Heart right ventricle (tissue), 16 donors: Measurements from ENCODE around the gene MCFD2. TPM values are rescaled to one million over a fixed set of nuclear protein-coding genes. Genes with fewer than 3 reads are reported as not detected.

Source experiments
- ATAC-seq, 8 donors: fragments of 200-7000 bp; cut with Tn5 transposase; one replicate each; pipeline ENCODE4 v1.9.1; 2020; ENCODE audit warnings: mild to moderate bottlenecking in 8 of 8, moderate library complexity in 8 of 8, moderate number of reproducible peaks in 1 of 8
- DNase-seq, 2 donors: peaks; one replicate each; pipeline ENCODE4 v3.0.0-alpha.2; 2020
- H3K27ac ChIP-seq, 10 donors: fragments of 200-600 bp; sonication (generic) in 2 of 10; one replicate each; pipeline versions ENCODE4 v1.5.0 to v1.8.0; 2020 to 2022; ENCODE audit warnings: mild to moderate bottlenecking in 3 of 10
- H3K27me3 ChIP-seq, 7 donors: fragments of 200-600 bp; one replicate each; pipeline ENCODE4 v1.8.0; 2021 to 2022; ENCODE audit warnings: mild to moderate bottlenecking in 2 of 7
- H3K36me3 ChIP-seq, 9 donors: fragments of 200-600 bp; sonication (generic) in 1 of 9; one replicate each; pipeline versions ENCODE4 v1.5.0 to v1.8.0; 2020 to 2022; ENCODE audit warnings: mild to moderate bottlenecking in 2 of 9
- H3K4me1 ChIP-seq, 9 donors: fragments of 200-600 bp; sonication (generic) in 1 of 9; one replicate each; pipeline versions ENCODE4 v1.5.0 to v1.8.0; 2020 to 2022; ENCODE audit warnings: mild to moderate bottlenecking in 4 of 9
- H3K4me3 ChIP-seq, 10 donors: fragments of 200-600 bp; sonication (generic) in 2 of 10; one replicate each; pipeline versions ENCODE4 v1.5.0 to v1.8.0; 2020 to 2022; ENCODE audit warnings: mild to moderate bottlenecking in 7 of 10, moderate library complexity in 2 of 10
- H3K9me3 ChIP-seq, 11 donors: fragments of 200-600 bp in 10 of 11; sonication (generic) in 2 of 11; one replicate each; pipeline versions ENCODE4 v1.5.0 to v1.8.0; 2013 to 2022; ENCODE audit warnings: mild to moderate bottlenecking in 2 of 11, control low read depth in 1 of 11, moderate library complexity in 1 of 11
- CTCF ChIP-seq, 9 donors: fragments of 200-600 bp; sonication (generic) in 2 of 9; IDR thresholded peaks; one replicate each; pipeline versions ENCODE4 v1.5.0 to v1.8.0; 2021 to 2022; ENCODE audit warnings: antibody characterized with exemption in 9 of 9, mild to moderate bottlenecking in 5 of 9, moderate library complexity in 1 of 9
- WGBS, 2 donors: extraction: QIAGEN DNeasy Blood & Tissue Kit; methylation state at CpG; one replicate each; pipeline ENCODE4 v1.1.7; 2013; ENCODE audit warnings: inconsistent platforms in 1 of 2; 5-methylcytosine and 5-hydroxymethylcytosine counted together
- intact Hi-C, 10 donors: fragments of 100-400 bp; cut with DNase I; formaldehyde crosslinking; loops; one replicate each; pipeline versions ENCODE4 v1.11.1 to v1.14.2; 2022
- polyA plus RNA-seq, 2 donors: library from polyadenylated mRNA; stranded (reverse); fragments of 200-250 nt; gene quantifications; one replicate each; pipeline ENCODE4 v1.2.3, GENCODE V29; 2013
- total RNA-seq, 10 donors: library from RNA; stranded (reverse); fragmentation: NEBNext Ultra II Directional in 3 of 10; extraction: Animal tissue kit (Norgen Biotek cat#: 25700) in 3 of 10; gene quantifications; one replicate each; pipeline versions ENCODE4 v1.2.1 to v1.2.4, GENCODE V29; 2021 to 2023
- donor health status: Arrhythmogenic right ventricular cardiomyopathy.
- donor health status: ischemic (EF 13 %, LVEDD 7.1; RV severe dilation, severe dysfunction).
- donor health status: healthy with polysubstance abuse.
- donor health status: DM: no; HTN: yes; CAD: no.
- donor health status: DM: no; HTN: no; CAD: no.
- donor health status: ischemic (EF 25% LVEDD 6.9; RV normal size, moderate dysfunction).
- donor health status: ischemic (EF 25% LVEDD 5.7; RV mildly dilated, moderate dysfunction).
- donor health status: healthy.
- donor health status: DM: yes; HTN: yes; CAD: no.
- donor health status: Ischemic cardiomyopathy.
- donor health status: ischemic (EF 35%, LVEDD 5.7; RV mildly dilated, moderate dysfunction).
- donor health status: nonischemic (EF 11% LVEDD 7.7; RV severe dilation, severe dysfunction).
- donor health status: DM: yes; HTN: yes; CAD: no.
- donor health status: PGD.
- donor health status: ischemic (EF 29% LVEDD 5.4; RV normal size, mild dysfunction).
- donor health status: nonischemic (EF 23%, LVEDD 6.1; RV moderate dilation, normal function).

The MCFD2 gene
- total and polyA plus RNA-seq, 12 donors: 13.2 to 88.4 (median 53.2) TPM

DNA sequence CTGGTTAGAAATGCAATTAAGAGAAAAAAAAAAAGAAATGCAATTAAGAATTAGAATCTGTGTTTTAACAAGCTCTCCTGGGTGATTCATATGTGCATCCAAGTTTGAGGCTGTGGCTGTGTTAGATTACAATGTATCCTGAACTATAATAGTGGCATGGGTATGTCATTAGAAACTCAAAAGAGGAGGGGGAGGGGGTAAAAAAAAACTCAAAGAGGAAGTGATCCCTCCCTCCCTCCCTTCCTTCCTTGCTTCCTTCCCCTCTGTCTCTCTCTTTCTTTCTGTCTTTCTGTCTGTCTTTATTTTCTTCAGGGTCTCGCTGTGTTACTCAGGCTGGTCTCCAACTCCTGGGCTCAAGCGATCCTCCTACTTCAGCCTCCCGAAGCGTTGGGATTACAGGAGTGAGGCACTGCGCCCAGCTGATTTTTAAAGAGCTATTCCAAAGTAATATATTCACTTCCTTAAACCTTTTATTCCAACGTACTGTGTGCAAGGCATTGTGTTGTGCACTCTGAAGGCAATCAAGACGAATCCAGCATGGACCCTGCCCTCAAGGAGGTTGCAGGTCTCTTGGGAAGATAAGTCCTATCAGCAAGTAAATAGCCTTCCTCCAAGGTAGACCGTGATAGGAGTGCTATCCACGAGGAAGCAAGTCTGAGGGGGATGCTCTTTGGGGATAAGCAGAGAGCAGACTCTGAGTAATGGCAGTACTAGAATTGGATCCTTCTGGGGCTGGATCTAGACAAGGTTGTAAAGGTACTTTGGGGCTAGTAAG lies 35.9 kb upstream of the MCFD2 start:
- H3K27ac ChIP-seq: no peak overlapping the region
- no peaks in the 10 kb centered on the region for H3K27me3 ChIP-seq
- WGBS, 2 donors: 86 to 88% methylated on average over 9 of the region's 9 CpGs
- intact Hi-C loops: no loop called here
- H3K9me3 ChIP-seq: no peaks in the 10 kb centered on the region
- H3K36me3 ChIP-seq: peaks cover 0 to 61% (median 19%) of the 10 kb centered on the region in 9 donors
- peaks cover 7 to 45% (median 20%) of the 10 kb centered on the region in 9 donors for H3K4me1 ChIP-seq
- H3K4me3 ChIP-seq: no peak overlapping the region
- ATAC-seq: no peak
- no peak for TF ChIP-seq CTCF (IDR thresholded peaks at IDR 0.05)
- DNase-seq: no peak

DNA sequence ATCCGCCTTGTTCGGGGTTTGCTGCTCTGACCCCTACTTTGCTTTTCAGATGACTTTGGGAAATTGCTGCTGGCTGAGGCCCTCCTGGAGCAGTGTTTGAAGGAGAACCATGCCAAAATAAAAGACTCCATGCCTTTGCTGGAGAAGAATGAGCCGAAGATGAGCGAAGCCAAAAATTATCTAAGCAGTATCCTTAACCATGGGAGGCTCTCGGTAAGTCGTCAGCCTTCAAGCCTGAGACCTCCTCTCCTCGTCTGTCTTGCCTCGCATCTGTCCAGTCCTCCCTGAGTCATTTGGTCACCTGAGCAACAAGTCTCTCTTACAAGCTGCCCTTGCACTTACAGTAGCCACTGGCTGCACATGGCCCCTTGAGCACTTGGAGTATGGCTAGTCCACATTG lies 34.7 kb upstream of the MCFD2 start:
- Histone ChIP-seq H3K36me3 (peaks cover 0 to 59% (median 19%) of the 10 kb centered on the region in 9 donors), H3K27me3 (no peaks in the 10 kb centered on the region), H3K4me1 (peaks cover 4 to 45% (median 13%) of the 10 kb centered on the region in 9 donors), H3K27ac (no peak overlapping the region), H3K9me3 (no peaks in the 10 kb centered on the region), H3K4me3 (no peak overlapping the region)
- no peak for ATAC-seq
- no peak for TF ChIP-seq CTCF (IDR thresholded peaks at IDR 0.05)
- no peak for DNase-seq
- intact Hi-C loops: no loop called here
- 81 to 82% methylated on average over 8 of the region's 8 CpGs for WGBS, 2 donors

- intact Hi-C loops: no loop called here
- no peak for TF ChIP-seq CTCF (IDR thresholded peaks at IDR 0.05)
- DNase-seq: no peak
- WGBS, 2 donors: 86 to 90% methylated on average over 11 of the region's 11 CpGs
- Histone ChIP-seq H3K27ac (no peak overlapping the region), H3K4me3 (no peak overlapping the region), H3K4me1 (peaks cover 0 to 43% (median 6%) of the 10 kb centered on the region in 9 donors), H3K9me3 (no peaks in the 10 kb centered on the region), H3K36me3 (peaks cover 0 to 44% (median 11%) of the 10 kb centered on the region in 9 donors), H3K27me3 (no peaks in the 10 kb centered on the region)
- no peak for ATAC-seq
Measured at GRCh38 chr2:46947841-46948240, 32.2 kb upstream of the MCFD2 start.

DNA sequence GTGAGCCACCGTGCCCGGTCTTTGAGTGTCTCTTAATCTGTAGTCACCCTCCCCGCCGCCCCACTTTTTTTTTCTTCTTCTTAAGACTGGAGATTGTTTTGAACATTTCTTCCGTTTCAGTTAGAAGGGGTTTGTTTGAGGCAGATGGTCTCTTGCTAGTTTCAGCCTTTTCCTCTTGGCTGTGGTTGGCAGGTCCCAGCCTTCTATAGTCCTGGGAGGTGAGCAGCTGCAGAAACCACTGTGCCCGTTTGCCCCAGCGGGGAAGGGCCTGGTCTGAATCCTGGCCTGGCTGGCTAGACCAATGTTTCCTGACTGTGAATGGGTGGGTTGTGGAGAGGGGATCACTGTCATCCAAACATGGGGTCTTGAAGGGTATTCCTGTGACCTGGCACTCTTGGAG lies 30.1 kb upstream of the MCFD2 start:
- peaks cover 0 to 39% (median 14%) of the 10 kb centered on the region in 9 donors for H3K4me1 ChIP-seq
- no peak for DNase-seq
- no peaks in the 10 kb centered on the region for H3K27me3 ChIP-seq
- TF ChIP-seq CTCF (IDR thresholded peaks at IDR 0.05): no peak
- ATAC-seq: no peak
- no peak overlapping the region for H3K27ac ChIP-seq
- H3K9me3 ChIP-seq: no peaks in the 10 kb centered on the region
- WGBS, 2 donors: 93 to 95% methylated on average over 7 of the region's 7 CpGs
- no peak overlapping the region for H3K4me3 ChIP-seq
- peaks cover 0 to 23% (median 0%) of the 10 kb centered on the region in 9 donors for H3K36me3 ChIP-seq
- intact Hi-C loops: no loop called here
